Kidney tubule cell (primary cell): Measurements from ENCODE around the gene LETM1.

Experiments used
- DNase-seq: peaks from one replicate; pipeline ENCODE4 v3.0.0-alpha.2; 2018; ENCODE audit warnings: low spot score

Gene LETM1

DNA sequence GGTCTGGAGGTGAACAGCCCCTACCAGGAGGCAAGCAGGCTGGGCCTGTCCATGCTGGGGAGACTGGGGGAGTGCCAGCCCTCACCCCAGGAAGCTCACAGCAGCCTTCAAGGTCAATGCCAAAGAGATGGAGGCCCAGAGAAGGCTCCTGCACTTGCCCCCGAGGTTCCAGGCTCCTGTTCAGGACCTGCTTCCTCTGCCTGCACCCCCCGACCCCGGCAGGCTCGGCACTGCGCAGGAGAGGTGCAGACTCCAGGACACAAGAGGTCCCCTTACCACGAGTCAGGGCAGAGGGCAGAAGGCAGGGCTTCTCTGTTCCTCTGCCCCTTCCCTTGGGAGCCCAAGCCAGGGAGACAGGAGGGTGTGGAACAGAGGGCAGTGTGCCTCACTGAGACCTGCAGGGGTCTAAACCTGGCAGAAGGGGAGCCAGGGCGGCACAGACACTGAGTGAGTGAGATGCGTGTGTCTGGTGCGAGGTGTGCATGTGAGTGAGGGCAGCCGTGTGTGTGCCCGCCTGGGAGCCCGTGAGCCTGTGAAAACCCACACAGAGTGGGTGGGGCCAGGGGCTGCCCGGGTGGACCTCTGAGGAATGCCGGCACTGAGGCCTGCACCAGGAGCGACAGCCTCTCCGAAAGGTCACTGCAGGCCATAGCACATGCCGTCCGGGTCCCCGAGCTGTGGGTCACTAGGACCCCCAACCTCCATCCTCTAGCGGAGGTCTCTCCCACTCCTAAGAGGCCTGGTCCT, 93.5 kb downstream of the LETM1 start:
- no peak for DNase-seq
